Measurements from ENCODE around the gene RBM20. TPM values are rescaled to one million over a fixed set of nuclear protein-coding genes. Genes with fewer than 3 reads are reported as not detected.

RBM20 gene
- total and polyA plus RNA-seq, 2 experiments from 2014 or later: not detected

DNA sequence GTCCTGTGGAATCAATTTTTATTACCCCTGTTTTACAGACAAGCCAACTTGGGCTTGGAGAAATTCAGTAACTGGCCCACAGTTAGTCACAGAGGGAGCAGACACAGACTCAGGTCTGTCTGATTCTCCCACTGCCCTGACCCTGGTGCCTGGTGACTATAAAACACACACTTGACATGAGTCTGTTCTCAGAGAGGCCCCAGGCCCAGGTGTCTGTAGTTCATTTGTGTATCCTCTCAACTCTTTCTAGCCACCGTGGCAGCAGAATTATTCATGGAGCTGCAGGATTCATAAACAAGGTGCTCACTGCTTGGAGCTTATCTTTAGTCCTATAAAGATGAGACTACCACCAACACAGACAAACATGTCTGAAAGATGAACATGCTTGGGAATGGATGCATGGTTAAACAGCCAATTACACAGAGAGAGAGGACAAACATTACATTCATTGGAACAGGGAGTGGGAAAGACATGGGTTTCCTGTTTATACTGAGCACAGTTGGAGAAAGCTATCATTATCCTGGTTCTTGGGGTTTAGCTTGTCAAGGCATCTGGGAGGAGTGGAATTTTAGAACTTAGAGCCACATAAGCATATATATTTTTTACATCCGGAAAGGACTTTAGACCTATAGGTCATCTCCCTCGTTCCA, 148.5 kb downstream of the RBM20 start:
- Histone ChIP-seq H3K27me3 (replicated peaks; ENCODE audit: insufficient read depth) (peaks cover 20% of the 10 kb centered on the region), H2AFZ (no peak overlapping the region), H3K36me3 (ENCODE audit: low read depth) (no peaks in the 10 kb centered on the region), H3K9me2 (ENCODE audit: insufficient read depth) (no peaks in the 10 kb centered on the region), H4K20me1 (ENCODE audit: insufficient read depth) (no peaks in the 10 kb centered on the region), H3F3A (ENCODE audit: insufficient read depth) (no peaks in the 10 kb centered on the region), H3K4me3 (no peak overlapping the region), H3K27ac (no peak overlapping the region), H3K9me3 (ENCODE audit: low read depth) (no peaks in the 10 kb centered on the region), H3K79me2 (ENCODE audit: insufficient read depth) (no peaks in the 10 kb centered on the region), H3K9ac (no peak overlapping the region), H3K4me1 (ENCODE audit: insufficient read depth) (no peaks in the 10 kb centered on the region), H3K4me2 (ENCODE audit: unreplicated experiment) (no peak overlapping the region)
- DNase-seq: no peak
- no peak for TF ChIP-seq EZH2 (IDR thresholded peaks at IDR 0.05; ENCODE audit: insufficient read depth, poor library complexity, severe bottlenecking)
- TF ChIP-seq EZH2phosphoT487 (IDR thresholded peaks at IDR 0.05; ENCODE audit: insufficient read depth, low read depth): no peak
- WGBS, 2 experiments (ENCODE audit: low coverage in 1 of 2, low lambda C conversion rate in 2 of 2, missing lambda C conversion rate in 2 of 2): 45 to 48% methylated on average over 3 of the region's 3 CpGs
- in situ Hi-C loops (cut with MboI): no loop called here

DNA sequence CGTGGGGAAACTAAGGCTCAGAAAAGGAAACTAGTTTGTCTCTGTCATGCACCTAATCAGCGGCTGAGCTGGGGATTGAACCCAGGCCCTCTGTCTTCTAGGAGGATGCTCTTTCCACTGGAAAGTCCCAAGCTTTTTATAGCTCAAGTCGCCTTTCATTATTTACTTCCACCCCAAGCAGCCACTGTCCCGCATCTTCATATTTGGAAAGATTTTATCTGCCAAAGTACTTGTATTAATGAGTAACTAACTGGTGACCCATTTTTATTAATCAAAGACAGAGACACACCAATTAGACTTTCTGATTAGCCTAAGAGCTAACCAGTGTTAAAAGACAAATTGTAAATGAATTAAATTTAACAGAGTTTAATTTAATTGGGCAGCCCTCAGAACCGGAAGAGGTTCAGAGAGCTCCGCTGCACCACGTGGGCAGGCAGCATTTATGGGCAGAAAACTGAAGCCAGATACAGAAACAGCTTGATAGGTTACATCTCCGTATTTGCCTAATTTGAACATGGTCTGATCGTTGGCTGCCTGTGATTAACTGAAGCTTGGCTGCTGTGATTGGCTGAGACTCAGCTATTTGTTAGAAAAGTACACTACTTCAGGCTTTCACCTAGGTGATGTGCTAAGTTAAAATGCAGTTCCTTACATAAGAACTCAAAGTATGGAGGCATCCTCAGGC, 149.1 kb downstream of the RBM20 start:
- Histone ChIP-seq H3K36me3 (ENCODE audit: low read depth) (no peaks in the 10 kb centered on the region), H3K4me3 (no peak overlapping the region), H3K27ac (no peak overlapping the region), H3K9me3 (ENCODE audit: low read depth) (no peaks in the 10 kb centered on the region), H3F3A (ENCODE audit: insufficient read depth) (no peaks in the 10 kb centered on the region), H3K27me3 (replicated peaks; ENCODE audit: insufficient read depth) (peaks cover 20% of the 10 kb centered on the region), H3K9me2 (ENCODE audit: insufficient read depth) (no peaks in the 10 kb centered on the region), H3K9ac (no peak overlapping the region), H3K4me1 (ENCODE audit: insufficient read depth) (no peaks in the 10 kb centered on the region), H3K4me2 (ENCODE audit: unreplicated experiment) (no peak overlapping the region), H3K79me2 (ENCODE audit: insufficient read depth) (no peaks in the 10 kb centered on the region), H4K20me1 (ENCODE audit: insufficient read depth) (no peaks in the 10 kb centered on the region), H2AFZ (0 out of 2 replicates have a peak overlapping the region, but pooled peaks have one; percentile 7)
- TF ChIP-seq EZH2 (IDR thresholded peaks at IDR 0.05; ENCODE audit: insufficient read depth, poor library complexity, severe bottlenecking) (no peak), EZH2phosphoT487 (IDR thresholded peaks at IDR 0.05; ENCODE audit: insufficient read depth, low read depth) (no peak)
- WGBS, 2 experiments (ENCODE audit: low coverage in 1 of 2, low lambda C conversion rate in 2 of 2, missing lambda C conversion rate in 2 of 2): 34 to 37% methylated on average over 9 of the region's 9 CpGs
- no peak for DNase-seq
- in situ Hi-C loops (cut with MboI): no loop called here

DNA sequence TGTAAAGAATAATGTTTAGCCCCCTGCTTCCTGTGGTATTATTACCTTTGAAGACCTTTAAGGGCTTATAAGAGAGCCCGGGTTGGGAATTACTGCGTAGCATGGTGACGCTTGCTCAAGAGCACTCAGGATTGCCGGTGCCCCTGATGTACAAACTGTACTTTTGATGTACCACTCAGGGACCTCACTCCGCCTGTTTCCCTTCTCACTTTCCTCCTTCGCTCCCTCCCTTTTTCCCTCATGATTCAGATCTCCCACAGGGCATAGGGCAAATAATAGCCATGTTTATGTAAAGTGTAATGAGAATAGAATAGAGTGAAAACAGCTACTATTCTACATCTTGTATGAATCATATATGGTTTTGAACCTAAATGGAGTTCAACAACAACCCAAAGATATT, 149.8 kb downstream of the RBM20 start:
- no peaks in the 10 kb centered on the region for H4K20me1 ChIP-seq (ENCODE audit: insufficient read depth)
- H3K27ac ChIP-seq: no peak overlapping the region

DNA sequence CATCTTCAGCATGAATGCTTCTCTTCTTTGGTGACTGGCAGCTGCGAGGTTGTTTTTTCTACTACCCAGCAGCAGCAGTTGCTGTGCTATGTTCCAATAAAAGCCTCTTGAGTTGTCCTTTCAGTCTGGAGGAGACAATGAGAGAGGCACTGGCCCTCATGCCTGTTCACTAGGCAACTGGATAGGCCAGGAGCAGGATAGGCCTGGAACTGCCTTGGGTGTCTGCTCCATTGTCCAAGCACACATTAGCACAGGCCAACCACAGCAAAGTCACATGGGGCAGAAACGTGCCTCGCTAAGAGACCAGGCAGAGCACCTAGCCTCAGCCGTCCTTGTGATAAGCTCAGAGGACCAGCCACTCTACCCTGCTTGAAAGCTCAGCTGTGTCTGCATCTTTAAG, 150.7 kb downstream of the RBM20 start:
- Histone ChIP-seq H3K27me3 (replicated peaks; ENCODE audit: insufficient read depth) (peaks cover 14% of the 10 kb centered on the region), H3K9me2 (ENCODE audit: insufficient read depth) (no peaks in the 10 kb centered on the region), H4K20me1 (ENCODE audit: insufficient read depth) (no peaks in the 10 kb centered on the region), H3K4me2 (ENCODE audit: unreplicated experiment) (no peak overlapping the region), H2AFZ (no peak overlapping the region), H3K9me3 (ENCODE audit: low read depth) (no peaks in the 10 kb centered on the region), H3K36me3 (ENCODE audit: low read depth) (no peaks in the 10 kb centered on the region), H3K27ac (no peak overlapping the region), H3K4me3 (no peak overlapping the region), H3K79me2 (ENCODE audit: insufficient read depth) (no peaks in the 10 kb centered on the region), H3F3A (ENCODE audit: insufficient read depth) (no peaks in the 10 kb centered on the region), H3K4me1 (ENCODE audit: insufficient read depth) (no peaks in the 10 kb centered on the region), H3K9ac (no peak overlapping the region)
- 45 to 48% methylated on average over 4 of the region's 4 CpGs for WGBS, 2 experiments (ENCODE audit: low coverage in 1 of 2, low lambda C conversion rate in 2 of 2, missing lambda C conversion rate in 2 of 2)
- in situ Hi-C loops (cut with MboI): no loop called here
- DNase-seq: no peak
- TF ChIP-seq EZH2 (IDR thresholded peaks at IDR 0.05; ENCODE audit: insufficient read depth, poor library complexity, severe bottlenecking) (no peak), EZH2phosphoT487 (IDR thresholded peaks at IDR 0.05; ENCODE audit: insufficient read depth, low read depth) (no peak)

More for the DNA sequence above, 149.8 kb downstream of the RBM20 start:
- no peaks in the 10 kb centered on the region for H3K9me3 ChIP-seq (ENCODE audit: low read depth)
- in situ Hi-C loops (cut with MboI): no loop called here
- H3K4me1 ChIP-seq (ENCODE audit: insufficient read depth): no peaks in the 10 kb centered on the region
- H3K9me2 ChIP-seq (ENCODE audit: insufficient read depth): no peaks in the 10 kb centered on the region
- no peaks in the 10 kb centered on the region for H3K79me2 ChIP-seq (ENCODE audit: insufficient read depth)
- TF ChIP-seq EZH2phosphoT487 (IDR thresholded peaks at IDR 0.05; ENCODE audit: insufficient read depth, low read depth) (no peak), EZH2 (IDR thresholded peaks at IDR 0.05; ENCODE audit: insufficient read depth, poor library complexity, severe bottlenecking) (no peak)
- H3K36me3 ChIP-seq (ENCODE audit: low read depth): no peaks in the 10 kb centered on the region
- no peak overlapping the region for H3K4me2 ChIP-seq (ENCODE audit: unreplicated experiment)
- H3K27me3 ChIP-seq (replicated peaks; ENCODE audit: insufficient read depth): peaks cover 18% of the 10 kb centered on the region
- H3K9ac ChIP-seq: no peak overlapping the region
- WGBS, 2 experiments (ENCODE audit: low coverage in 1 of 2, low lambda C conversion rate in 2 of 2, missing lambda C conversion rate in 2 of 2): 95 to 97% methylated on average over 6 of the region's 6 CpGs
- H3F3A ChIP-seq (ENCODE audit: insufficient read depth): no peaks in the 10 kb centered on the region
- no peak for DNase-seq
- H2AFZ ChIP-seq: no peak overlapping the region
- H3K4me3 ChIP-seq: no peak overlapping the region
